Fibroblast of the aortic adventitia (primary cell): ENCODE measurements around the gene FOXP1. TPM values are rescaled to one million over a fixed set of nuclear protein-coding genes. Genes with fewer than 3 reads are reported as not detected.

Experiments
- DNase-seq: peaks from one replicate; pipeline ENCODE4 v3.0.0-alpha.2; 2010; ENCODE audit warnings: low read depth
- H3K4me3 ChIP-seq: 2 replicates; pipeline ENCODE4 v1.5.1; 2011; ENCODE audit warnings: low read depth, mild to moderate bottlenecking, control low read depth, low read length, moderate library complexity
- total RNA-seq: library from RNA; depleted of rRNA; stranded (reverse); fragments of >200 nt; gene quantifications from 2 replicates; pipeline ENCODE4 v1.2.3, GENCODE V29; 2012; ENCODE audit warnings: low replicate concordance
- TF ChIP-seq, protein P1 (sequence below): IDR thresholded peaks from 2 replicates; pipeline ENCODE4 v1.5.1; 2011; ENCODE audit warnings: mild to moderate bottlenecking, low read length, control low read depth, inconsistent platforms; ENCODE audit not compliant: insufficient read depth

FOXP1 gene
- total RNA-seq, 1 donor: 115 TPM

DNA sequence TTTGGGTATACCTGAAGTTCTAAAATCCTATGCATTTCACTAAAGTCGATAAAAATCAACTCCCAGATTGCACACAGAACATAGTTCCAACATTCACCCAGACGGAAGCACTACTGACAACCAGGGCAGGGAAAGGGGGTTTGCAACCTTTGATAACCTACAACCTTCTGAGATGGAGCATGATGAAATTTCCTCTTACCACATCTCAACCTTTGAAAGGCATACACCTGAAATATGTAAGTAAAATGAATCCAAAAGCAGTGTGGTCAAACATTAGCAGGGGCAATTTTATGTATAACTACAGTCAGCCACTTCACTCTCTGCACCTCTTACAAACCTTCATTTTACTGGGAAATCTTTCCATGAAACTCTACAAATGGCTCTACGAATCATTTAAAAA lies 184.1 kb downstream of the FOXP1 start:
- no peak for DNase-seq
- H3K4me3 ChIP-seq: no peak overlapping the region
- TF ChIP-seq, protein P1, sequence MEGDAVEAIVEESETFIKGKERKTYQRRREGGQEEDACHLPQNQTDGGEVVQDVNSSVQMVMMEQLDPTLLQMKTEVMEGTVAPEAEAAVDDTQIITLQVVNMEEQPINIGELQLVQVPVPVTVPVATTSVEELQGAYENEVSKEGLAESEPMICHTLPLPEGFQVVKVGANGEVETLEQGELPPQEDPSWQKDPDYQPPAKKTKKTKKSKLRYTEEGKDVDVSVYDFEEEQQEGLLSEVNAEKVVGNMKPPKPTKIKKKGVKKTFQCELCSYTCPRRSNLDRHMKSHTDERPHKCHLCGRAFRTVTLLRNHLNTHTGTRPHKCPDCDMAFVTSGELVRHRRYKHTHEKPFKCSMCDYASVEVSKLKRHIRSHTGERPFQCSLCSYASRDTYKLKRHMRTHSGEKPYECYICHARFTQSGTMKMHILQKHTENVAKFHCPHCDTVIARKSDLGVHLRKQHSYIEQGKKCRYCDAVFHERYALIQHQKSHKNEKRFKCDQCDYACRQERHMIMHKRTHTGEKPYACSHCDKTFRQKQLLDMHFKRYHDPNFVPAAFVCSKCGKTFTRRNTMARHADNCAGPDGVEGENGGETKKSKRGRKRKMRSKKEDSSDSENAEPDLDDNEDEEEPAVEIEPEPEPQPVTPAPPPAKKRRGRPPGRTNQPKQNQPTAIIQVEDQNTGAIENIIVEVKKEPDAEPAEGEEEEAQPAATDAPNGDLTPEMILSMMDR: no peak

DNA sequence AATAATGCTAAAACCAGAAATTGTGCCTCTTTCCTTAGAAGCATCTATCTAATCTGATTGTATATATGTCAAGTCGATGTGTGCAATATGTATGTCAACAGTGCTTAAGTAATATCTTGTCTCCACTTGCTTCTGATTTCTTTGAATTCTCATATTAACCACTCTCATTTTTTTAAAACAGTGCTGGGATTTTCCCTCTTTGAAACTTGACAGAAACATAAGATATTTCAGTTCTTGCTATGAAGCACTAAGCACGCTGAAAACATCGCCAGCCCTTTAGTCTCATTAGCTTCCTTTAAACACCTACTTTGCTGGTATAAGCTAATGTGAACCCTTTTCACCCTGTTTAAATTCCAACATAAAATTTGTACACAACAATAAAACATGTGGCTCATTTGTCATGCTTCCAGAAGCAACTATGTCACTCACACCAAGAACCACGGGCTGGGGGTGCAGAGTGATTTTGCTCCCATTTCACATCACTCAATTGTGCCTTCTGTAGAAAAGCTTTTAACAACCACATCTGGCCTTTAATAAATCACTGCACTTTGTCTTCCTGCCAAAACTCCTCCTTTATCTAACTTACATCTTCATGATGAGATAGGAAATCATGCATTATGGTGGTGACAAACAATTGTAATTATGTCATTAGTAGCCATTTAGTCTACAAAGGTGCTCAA lies 185.2 kb downstream of the FOXP1 start:
- no peak for DNase-seq
- H3K4me3 ChIP-seq: no peak overlapping the region
- TF ChIP-seq, protein P1: no peak

DNA sequence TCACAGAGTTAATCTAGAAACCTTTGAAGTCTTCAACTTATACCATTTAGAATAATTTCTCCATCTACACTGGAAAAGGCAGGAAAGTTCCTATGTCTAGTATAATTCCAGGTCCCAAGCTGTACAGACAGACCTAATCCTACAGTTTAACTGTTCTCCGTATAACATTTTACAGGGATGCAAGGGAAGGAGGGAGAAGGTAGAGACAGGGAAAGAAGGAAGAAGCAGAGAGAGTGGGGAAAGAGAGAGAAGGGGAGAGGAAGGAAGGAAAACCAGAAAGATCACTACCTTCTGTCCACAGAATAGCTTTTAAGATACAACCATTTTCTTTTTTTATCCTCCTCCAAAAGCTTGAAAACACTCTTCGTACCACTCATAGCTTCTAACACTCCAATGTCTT lies 185.8 kb downstream of the FOXP1 start:
- no peak for DNase-seq
- no peak overlapping the region for H3K4me3 ChIP-seq
- TF ChIP-seq, protein P1: no peak

DNA sequence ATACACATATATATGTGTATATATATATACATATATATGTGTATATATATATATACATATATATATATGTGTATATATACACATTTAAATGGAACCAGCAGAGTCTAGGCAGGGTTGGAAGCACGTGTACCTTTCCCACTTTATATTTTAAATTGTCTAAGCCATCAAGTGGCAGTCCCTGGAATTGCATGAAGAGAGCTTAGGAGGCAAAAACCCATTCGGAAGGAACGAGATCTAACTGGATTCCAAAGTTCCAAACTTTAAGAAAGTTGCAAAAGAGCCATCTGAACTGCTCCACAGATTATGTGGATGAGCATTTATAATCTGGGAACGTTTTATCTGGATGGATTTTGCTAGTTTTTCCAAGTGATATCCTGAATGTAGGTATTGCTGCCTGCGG lies 186.5 kb downstream of the FOXP1 start:
- H3K4me3 ChIP-seq: no peak overlapping the region
- TF ChIP-seq, protein P1: peak; percentile 79
- peak; percentile 52 for DNase-seq

DNA sequence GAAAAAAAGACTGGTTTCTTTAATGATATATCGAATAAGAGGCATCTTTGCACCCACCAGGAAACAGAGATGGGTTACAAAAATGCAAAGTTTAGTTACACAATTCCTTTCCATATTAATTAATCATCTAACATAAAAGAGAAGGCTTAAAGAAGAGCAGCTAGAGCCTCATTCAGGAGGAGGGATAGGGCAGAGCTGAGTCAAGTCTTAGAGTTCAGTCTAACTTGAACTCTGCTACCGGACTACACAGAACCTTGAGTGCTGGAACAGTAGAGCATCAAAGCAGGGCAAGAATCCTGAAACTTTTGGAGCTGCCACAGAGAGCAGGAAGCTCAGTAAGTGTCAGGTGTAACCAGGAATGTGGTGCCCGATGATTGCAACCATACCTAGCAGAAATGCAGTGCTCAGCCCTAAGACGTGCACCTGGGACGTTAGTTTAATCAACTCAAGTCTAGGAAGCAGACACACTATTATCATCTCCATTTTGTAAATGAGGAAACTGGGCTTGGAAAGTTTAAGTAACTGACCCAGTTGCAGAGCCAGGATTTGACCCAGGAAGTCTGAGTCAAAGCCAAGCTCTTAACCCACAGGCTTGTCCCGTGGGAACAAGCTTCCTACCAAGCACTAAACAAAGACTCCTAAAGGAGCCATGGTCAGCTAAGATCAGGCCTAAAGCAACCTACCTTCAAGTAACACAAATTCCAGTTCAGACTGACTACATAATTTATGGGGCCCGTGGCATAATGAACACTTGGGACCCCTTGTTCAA lies 187.4 kb downstream of the FOXP1 start:
- TF ChIP-seq, protein P1: no peak
- no peak overlapping the region for H3K4me3 ChIP-seq
- peak; percentile 72 for DNase-seq

DNA sequence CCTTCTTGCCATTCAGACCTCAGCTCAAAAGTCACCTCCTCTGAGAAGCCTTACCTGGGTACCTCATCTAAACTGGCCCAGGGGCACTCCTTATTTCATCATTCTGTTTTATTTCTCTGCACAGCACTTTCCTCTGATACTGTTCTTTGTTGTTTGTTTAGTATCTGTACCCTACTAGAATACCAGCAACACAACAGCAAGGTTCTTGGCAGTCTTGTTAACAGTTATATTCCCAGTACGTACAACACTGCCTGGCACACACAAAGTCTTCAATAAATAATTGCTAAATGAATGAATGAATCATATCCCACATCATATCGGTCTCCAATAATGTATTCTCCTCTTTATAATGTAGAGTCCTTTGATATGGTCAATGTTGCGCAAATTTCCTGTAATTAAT lies 188.1 kb downstream of the FOXP1 start:
- no peak for DNase-seq
- H3K4me3 ChIP-seq: no peak overlapping the region
- TF ChIP-seq, protein P1: no peak
